HepG2 (cell line): ENCODE results near the gene SDC4. TPM values are rescaled to one million over a fixed set of nuclear protein-coding genes. Genes with fewer than 3 reads are reported as not detected.
A peak's percentile ranks its signal among the peaks of the same experiment; 100 is the strongest.

Experiments used
- ETV5 ChIP-seq: IDR thresholded peaks from 2 replicates; pipeline ENCODE4 v1.6.1; 2018; ENCODE audit warnings: missing biosample characterization, missing genetic modification reagents, inconsistent platforms, borderline replicate concordance
- NKX3-1 ChIP-seq: sonication (generic); formaldehyde crosslinking; IDR thresholded peaks from 2 replicates; pipeline ENCODE4 v1.5.0; 2020; ENCODE audit warnings: missing genetic modification reagents
- RARA ChIP-seq: IDR thresholded peaks from 2 replicates; pipeline ENCODE4 v1.6.1; 2016; ENCODE audit warnings: missing genetic modification reagents, missing compliant biosample characterization
- RBFOX2 ChIP-seq: fragments of 200-400 bp; formaldehyde crosslinking; IDR thresholded peaks from 2 replicates; pipeline ENCODE4 v1.6.1; 2017; ENCODE audit warnings: low read depth, mild to moderate bottlenecking, low read length
- SATB2 ChIP-seq: sonication (generic); formaldehyde crosslinking; IDR thresholded peaks from 2 replicates; pipeline ENCODE4 v1.5.0; 2020; ENCODE audit warnings: missing genetic modification reagents
- SETDB1 ChIP-seq: sonication (generic); formaldehyde crosslinking; IDR thresholded peaks from 2 replicates; pipeline ENCODE4 v1.5.1; 2020; ENCODE audit warnings: missing genetic modification reagents, mild to moderate bottlenecking, borderline replicate concordance
- TBX3 ChIP-seq: fragments of 450-650 bp; IDR thresholded peaks from 2 replicates; pipeline ENCODE4 v1.6.1; 2017; ENCODE audit warnings: antibody characterized with exemption, mild to moderate bottlenecking, inconsistent platforms, borderline replicate concordance
- ZNF143 ChIP-seq: sonication (generic); formaldehyde crosslinking; IDR thresholded peaks from 2 replicates; pipeline ENCODE4 v1.4.0; 2020; ENCODE audit warnings: missing genetic modification reagents
- ZNF160 ChIP-seq: sonication (generic); formaldehyde crosslinking; IDR thresholded peaks from 2 replicates; pipeline ENCODE4 v1.8.0; 2022; ENCODE audit warnings: mild to moderate bottlenecking, inconsistent platforms, missing genetic modification reagents
- polyA plus RNA-seq, 8 experiments: library from polyadenylated mRNA; depleted of rRNA in 3 of 8; stranded (reverse) in 7 of 8; unstranded in 1 of 8; fragments of >200 nt; fragmentation: Illumina TruSeq in 4 of 8; extraction: Trizol in 4 of 8; gene quantifications; 2 replicates each; pipeline versions ENCODE4 v1.2.1 to v1.2.3, GENCODE V29; 2011 to 2016; ENCODE audit warnings: low read depth in 4 of 8, missing spikeins in 1 of 8, mixed read lengths in 1 of 8; ENCODE audit not compliant: insufficient read depth in 1 of 8
- total RNA-seq, 5 experiments: library from RNA; depleted of rRNA; stranded (reverse); fragments of >200 nt; fragmentation: Illumina TruSeq; extraction: Trizol; gene quantifications; 2 replicates each; pipeline ENCODE4 v1.2.3, GENCODE V29; 2016; ENCODE audit warnings: low read depth in 1 of 5
- TF ChIP-seq, protein P1 (sequence below), 2 experiments: fragments of 450-650 bp in 1 of 2; sonication (generic) in 1 of 2; formaldehyde crosslinking in 1 of 2; IDR thresholded peaks; 2 replicates each; pipeline versions ENCODE4 v1.6.1 to v1.8.0; 2016 to 2022; ENCODE audit warnings: antibody characterized with exemption in 1 of 2, mild to moderate bottlenecking in 1 of 2, missing genetic modification reagents in 1 of 2
- TF ChIP-seq, protein P2 (sequence below): IDR thresholded peaks from 2 replicates; pipeline ENCODE4 v1.6.1; 2016; ENCODE audit warnings: low read depth, missing genetic modification reagents, missing compliant biosample characterization
- TF ChIP-seq, protein P3 (sequence below): IDR thresholded peaks from 2 replicates; pipeline ENCODE4 v1.6.1; 2016

The SDC4 gene
- total and polyA plus RNA-seq, 2 of the 13 experiments (the other 11 are each of a cell fraction or from before 2014, with no cell fraction given): 49.0 to 65.1 TPM

GRCh38 chr20:45358282-45359068 is 10.3 kb upstream of the SDC4 start (continued):
- TF ChIP-seq, protein P1, sequence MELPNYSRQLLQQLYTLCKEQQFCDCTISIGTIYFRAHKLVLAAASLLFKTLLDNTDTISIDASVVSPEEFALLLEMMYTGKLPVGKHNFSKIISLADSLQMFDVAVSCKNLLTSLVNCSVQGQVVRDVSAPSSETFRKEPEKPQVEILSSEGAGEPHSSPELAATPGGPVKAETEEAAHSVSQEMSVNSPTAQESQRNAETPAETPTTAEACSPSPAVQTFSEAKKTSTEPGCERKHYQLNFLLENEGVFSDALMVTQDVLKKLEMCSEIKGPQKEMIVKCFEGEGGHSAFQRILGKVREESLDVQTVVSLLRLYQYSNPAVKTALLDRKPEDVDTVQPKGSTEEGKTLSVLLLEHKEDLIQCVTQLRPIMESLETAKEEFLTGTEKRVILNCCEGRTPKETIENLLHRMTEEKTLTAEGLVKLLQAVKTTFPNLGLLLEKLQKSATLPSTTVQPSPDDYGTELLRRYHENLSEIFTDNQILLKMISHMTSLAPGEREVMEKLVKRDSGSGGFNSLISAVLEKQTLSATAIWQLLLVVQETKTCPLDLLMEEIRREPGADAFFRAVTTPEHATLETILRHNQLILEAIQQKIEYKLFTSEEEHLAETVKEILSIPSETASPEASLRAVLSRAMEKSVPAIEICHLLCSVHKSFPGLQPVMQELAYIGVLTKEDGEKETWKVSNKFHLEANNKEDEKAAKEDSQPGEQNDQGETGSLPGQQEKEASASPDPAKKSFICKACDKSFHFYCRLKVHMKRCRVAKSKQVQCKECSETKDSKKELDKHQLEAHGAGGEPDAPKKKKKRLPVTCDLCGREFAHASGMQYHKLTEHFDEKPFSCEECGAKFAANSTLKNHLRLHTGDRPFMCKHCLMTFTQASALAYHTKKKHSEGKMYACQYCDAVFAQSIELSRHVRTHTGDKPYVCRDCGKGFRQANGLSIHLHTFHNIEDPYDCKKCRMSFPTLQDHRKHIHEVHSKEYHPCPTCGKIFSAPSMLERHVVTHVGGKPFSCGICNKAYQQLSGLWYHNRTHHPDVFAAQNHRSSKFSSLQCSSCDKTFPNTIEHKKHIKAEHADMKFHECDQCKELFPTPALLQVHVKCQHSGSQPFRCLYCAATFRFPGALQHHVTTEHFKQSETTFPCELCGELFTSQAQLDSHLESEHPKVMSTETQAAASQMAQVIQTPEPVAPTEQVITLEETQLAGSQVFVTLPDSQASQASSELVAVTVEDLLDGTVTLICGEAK (IDR thresholded peaks at IDR 0.05): no peak
- TF ChIP-seq, protein P1 (CRISPR knock-in tag; IDR thresholded peaks at IDR 0.05): no peak
- TF ChIP-seq, protein P2, sequence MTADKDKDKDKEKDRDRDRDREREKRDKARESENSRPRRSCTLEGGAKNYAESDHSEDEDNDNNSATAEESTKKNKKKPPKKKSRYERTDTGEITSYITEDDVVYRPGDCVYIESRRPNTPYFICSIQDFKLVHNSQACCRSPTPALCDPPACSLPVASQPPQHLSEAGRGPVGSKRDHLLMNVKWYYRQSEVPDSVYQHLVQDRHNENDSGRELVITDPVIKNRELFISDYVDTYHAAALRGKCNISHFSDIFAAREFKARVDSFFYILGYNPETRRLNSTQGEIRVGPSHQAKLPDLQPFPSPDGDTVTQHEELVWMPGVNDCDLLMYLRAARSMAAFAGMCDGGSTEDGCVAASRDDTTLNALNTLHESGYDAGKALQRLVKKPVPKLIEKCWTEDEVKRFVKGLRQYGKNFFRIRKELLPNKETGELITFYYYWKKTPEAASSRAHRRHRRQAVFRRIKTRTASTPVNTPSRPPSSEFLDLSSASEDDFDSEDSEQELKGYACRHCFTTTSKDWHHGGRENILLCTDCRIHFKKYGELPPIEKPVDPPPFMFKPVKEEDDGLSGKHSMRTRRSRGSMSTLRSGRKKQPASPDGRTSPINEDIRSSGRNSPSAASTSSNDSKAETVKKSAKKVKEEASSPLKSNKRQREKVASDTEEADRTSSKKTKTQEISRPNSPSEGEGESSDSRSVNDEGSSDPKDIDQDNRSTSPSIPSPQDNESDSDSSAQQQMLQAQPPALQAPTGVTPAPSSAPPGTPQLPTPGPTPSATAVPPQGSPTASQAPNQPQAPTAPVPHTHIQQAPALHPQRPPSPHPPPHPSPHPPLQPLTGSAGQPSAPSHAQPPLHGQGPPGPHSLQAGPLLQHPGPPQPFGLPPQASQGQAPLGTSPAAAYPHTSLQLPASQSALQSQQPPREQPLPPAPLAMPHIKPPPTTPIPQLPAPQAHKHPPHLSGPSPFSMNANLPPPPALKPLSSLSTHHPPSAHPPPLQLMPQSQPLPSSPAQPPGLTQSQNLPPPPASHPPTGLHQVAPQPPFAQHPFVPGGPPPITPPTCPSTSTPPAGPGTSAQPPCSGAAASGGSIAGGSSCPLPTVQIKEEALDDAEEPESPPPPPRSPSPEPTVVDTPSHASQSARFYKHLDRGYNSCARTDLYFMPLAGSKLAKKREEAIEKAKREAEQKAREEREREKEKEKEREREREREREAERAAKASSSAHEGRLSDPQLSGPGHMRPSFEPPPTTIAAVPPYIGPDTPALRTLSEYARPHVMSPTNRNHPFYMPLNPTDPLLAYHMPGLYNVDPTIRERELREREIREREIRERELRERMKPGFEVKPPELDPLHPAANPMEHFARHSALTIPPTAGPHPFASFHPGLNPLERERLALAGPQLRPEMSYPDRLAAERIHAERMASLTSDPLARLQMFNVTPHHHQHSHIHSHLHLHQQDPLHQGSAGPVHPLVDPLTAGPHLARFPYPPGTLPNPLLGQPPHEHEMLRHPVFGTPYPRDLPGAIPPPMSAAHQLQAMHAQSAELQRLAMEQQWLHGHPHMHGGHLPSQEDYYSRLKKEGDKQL (CRISPR knock-in tag): no peak
- TF ChIP-seq ZNF143 (CRISPR knock-in tag) (no peak), RBFOX2 (0 out of 2 replicates have a peak, but pooled peaks have one; percentile 17), ZNF160 (CRISPR knock-in tag) (no peak), TBX3 (no peak), SETDB1 (CRISPR knock-in tag) (no peak), RARA (CRISPR knock-in tag) (peak; percentile 76), SATB2 (no peak), ETV5 (CRISPR knock-in tag) (no peak; the same call in 1 of the 2 replicates), NKX3-1 (CRISPR knock-in tag) (no peak)
- TF ChIP-seq, protein P3, sequence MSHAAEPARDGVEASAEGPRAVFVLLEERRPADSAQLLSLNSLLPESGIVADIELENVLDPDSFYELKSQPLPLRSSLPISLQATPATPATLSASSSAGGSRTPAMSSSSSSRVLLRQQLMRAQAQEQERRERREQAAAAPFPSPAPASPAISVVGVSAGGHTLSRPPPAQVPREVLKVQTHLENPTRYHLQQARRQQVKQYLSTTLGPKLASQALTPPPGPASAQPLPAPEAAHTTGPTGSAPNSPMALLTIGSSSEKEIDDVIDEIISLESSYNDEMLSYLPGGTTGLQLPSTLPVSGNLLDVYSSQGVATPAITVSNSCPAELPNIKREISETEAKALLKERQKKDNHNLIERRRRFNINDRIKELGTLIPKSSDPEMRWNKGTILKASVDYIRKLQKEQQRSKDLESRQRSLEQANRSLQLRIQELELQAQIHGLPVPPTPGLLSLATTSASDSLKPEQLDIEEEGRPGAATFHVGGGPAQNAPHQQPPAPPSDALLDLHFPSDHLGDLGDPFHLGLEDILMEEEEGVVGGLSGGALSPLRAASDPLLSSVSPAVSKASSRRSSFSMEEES (CRISPR knock-in tag): peak; percentile 61
